BLaER1 (cell line): ENCODE results near the gene YIPF1.
A peak's percentile ranks its signal among the peaks of the same experiment; 100 is the strongest.

Experiments
- H3K27ac ChIP-seq: shearing (Covaris generic); formaldehyde crosslinking; 2 replicates; pipeline ENCODE4 v1.8.1; 2022
- H3K27me3 ChIP-seq: shearing (Covaris generic); formaldehyde crosslinking; 2 replicates; pipeline ENCODE4 v1.8.1; 2022
- H3K36me3 ChIP-seq: shearing (Covaris generic); formaldehyde crosslinking; 2 replicates; pipeline ENCODE4 v1.8.1; 2022
- H3K4me1 ChIP-seq: shearing (Covaris generic); formaldehyde crosslinking; 2 replicates; pipeline ENCODE4 v1.8.1; 2022
- H3K4me2 ChIP-seq: shearing (Covaris generic); formaldehyde crosslinking; 2 replicates; pipeline ENCODE4 v1.8.1; 2022
- H3K4me3 ChIP-seq: shearing (Covaris generic); formaldehyde crosslinking; 2 replicates; pipeline ENCODE4 v1.8.1; 2022
- H3K9ac ChIP-seq: shearing (Covaris generic); formaldehyde crosslinking; 2 replicates; pipeline ENCODE4 v1.8.1; 2022
- H3K9me3 ChIP-seq: shearing (Covaris generic); formaldehyde crosslinking; 2 replicates; pipeline ENCODE4 v1.8.1; 2022
- H4K20me1 ChIP-seq: shearing (Covaris generic); formaldehyde crosslinking; 2 replicates; pipeline ENCODE4 v1.8.1; 2022
- Cebpa-rat ChIP-seq: shearing (Covaris generic); IDR thresholded peaks from 2 replicates; pipeline ENCODE4 v1.8.1; 2022

Gene YIPF1

GRCh38 chr1:53850082-53850673 is 39.4 kb downstream of the YIPF1 start:
- Histone ChIP-seq H4K20me1 (no peaks in the 10 kb centered on the region), H3K4me3 (no peak overlapping the region), H3K4me2 (no peak overlapping the region), H3K27me3 (no peaks in the 10 kb centered on the region), H3K9me3 (peaks cover 13% of the 10 kb centered on the region), H3K36me3 (peaks cover 60% of the 10 kb centered on the region), H3K4me1 (peaks cover 9% of the 10 kb centered on the region; the same call in 1 of the 2 replicates), H3K9ac (no peak overlapping the region), H3K27ac (no peak overlapping the region)
- no peak for TF ChIP-seq Cebpa-rat

DNA sequence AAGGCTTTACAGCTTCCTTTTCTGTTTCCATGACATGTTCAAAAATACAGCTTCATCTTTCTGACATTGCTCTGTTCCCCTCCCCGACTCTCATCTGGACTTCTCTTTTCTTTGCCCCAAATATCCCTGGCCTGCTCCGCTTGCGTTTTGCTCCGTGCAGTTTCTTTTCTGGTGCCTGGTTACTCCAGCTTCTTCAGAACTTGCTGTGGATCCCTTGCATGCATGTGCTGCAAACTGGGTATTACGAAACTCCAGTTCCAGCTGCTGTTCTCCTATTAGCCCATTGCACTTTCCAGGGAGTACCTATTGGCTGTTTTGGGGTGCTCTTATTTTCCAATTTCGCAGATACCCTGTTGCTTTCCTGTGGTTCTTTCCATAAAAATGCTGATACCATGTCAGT is 41.6 kb downstream of the YIPF1 start:
- TF ChIP-seq Cebpa-rat = no peak; the same call in 1 of the 2 replicates
- Histone ChIP-seq H3K9ac (no peak overlapping the region), H3K4me1 (peaks cover 9% of the 10 kb centered on the region; the same call in 1 of the 2 replicates), H3K27me3 (no peaks in the 10 kb centered on the region), H3K9me3 (peaks cover 13% of the 10 kb centered on the region), H3K36me3 (peaks cover 38% of the 10 kb centered on the region), H3K27ac (no peak overlapping the region), H4K20me1 (no peaks in the 10 kb centered on the region), H3K4me3 (no peak overlapping the region), H3K4me2 (no peak overlapping the region)

DNA sequence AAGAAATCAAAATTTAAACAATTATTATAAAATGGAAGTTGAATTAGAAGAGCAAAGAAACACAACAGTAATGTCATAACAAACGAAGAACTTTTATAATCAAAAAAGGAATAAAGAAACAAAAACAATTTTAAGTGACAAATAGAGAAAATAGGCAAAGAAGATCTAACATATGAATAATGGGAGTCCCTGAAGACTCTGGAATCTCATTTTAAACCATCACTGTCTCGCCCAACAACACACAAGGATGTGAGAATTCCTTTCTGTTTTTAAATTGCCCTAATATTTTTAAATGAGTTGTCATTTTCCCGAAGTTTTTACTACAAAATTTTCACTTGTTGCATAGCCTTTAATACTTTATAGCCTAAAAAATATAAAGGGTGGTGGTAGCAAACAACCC is 47.2 kb downstream of the YIPF1 start:
- Histone ChIP-seq H3K27ac (no peak overlapping the region), H3K27me3 (no peaks in the 10 kb centered on the region), H3K36me3 (no peaks in the 10 kb centered on the region), H4K20me1 (no peaks in the 10 kb centered on the region), H3K4me2 (no peak overlapping the region), H3K9me3 (peaks cover 15% of the 10 kb centered on the region), H3K4me1 (peaks cover 16% of the 10 kb centered on the region), H3K4me3 (no peak overlapping the region), H3K9ac (no peak overlapping the region)
- no peak for TF ChIP-seq Cebpa-rat

- Histone ChIP-seq H3K4me1 (peaks cover 41% of the 10 kb centered on the region), H3K9ac (peak overlapping the region; percentile 99), H3K27me3 (no peaks in the 10 kb centered on the region), H3K4me3 (peak overlapping the region; percentile 91), H3K27ac (peak overlapping the region; percentile 99), H3K36me3 (0 out of 2 replicates have a peak, but pooled peaks cover 5% of the 10 kb centered on the region), H3K9me3 (peaks cover 15% of the 10 kb centered on the region), H4K20me1 (peaks cover 25% of the 10 kb centered on the region), H3K4me2 (peak overlapping the region; percentile 81)
- no peak for TF ChIP-seq Cebpa-rat
Observed at GRCh38 chr1:53838654-53838974, 51.0 kb downstream of the YIPF1 start.

DNA sequence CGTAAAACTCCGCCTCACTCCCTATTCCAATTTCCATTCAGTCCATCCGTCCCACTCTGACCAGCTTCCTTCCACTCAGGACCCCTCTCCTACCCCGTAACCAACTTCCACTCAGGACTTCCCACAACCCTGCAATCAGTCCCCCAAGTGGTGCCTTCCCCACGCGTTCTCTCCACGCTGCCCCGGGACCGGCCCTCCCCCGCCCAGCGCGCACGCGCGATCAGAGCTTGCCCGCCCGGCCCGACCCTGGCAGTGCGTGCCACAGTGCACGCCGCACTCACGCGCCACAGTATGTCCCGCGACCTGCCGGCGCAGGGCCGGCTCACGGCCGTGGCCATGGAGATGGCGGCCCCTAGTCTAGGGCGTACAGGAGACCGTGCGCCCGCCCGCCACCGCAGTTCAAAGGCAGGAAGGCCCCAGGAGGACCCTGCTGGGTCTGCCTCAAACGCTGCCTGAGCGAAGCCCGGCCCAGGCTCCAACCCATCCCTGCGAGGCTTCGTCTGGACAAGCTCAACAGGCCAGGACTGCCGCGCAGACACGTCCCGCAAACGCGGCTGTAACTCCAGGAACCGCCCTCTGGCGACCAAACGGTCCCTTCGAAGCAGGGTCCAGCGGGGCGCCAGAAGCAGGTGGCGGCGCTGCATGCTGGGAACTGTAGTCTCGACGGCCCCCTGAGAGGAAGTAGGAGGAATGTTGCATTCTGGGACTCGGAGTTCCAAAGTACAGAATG is 51.5 kb downstream of the YIPF1 start, which contains the start of gene NDC1:
TSS of gene NDC1 (minus strand) at position 373 of the 730 bp plus-strand sequence. CDS start at position 338, 35 bp downstream.
- Histone ChIP-seq H4K20me1 (peaks cover 31% of the 10 kb centered on the region), H3K27me3 (no peaks in the 10 kb centered on the region), H3K27ac (peak within 1 kb of the TSS; percentile 99), H3K4me2 (peak within 1 kb of the TSS; percentile 81), H3K4me3 (peak within 1 kb of the TSS; percentile 91), H3K4me1 (peaks cover 41% of the 10 kb centered on the region), H3K9me3 (peaks cover 15% of the 10 kb centered on the region), H3K36me3 (peaks cover 8% of the 10 kb centered on the region), H3K9ac (peak within 1 kb of the TSS; percentile 99)
- TF ChIP-seq Cebpa-rat = no peak

DNA sequence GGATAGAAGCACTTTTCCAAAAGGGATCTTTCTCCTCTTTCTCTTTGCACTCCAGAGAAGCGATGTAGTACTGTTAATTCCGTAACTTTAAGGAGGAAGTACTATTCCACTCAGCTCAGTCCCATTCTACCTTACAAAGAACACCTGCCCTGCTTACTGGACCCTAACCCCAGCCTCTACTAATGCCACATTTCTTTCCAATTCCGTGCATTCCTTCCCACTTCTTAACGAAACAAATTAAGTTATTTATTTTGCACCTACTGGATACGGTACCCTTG is 52.0 kb downstream of the YIPF1 start:
- no peaks in the 10 kb centered on the region for H3K27me3 ChIP-seq
- peak overlapping the region; percentile 99 for H3K9ac ChIP-seq
- H3K4me2 ChIP-seq = peak overlapping the region; percentile 81
- H3K36me3 ChIP-seq = peaks cover 13% of the 10 kb centered on the region
- peak overlapping the region; percentile 99 for H3K27ac ChIP-seq
- TF ChIP-seq Cebpa-rat = no peak
- peaks cover 41% of the 10 kb centered on the region for H3K4me1 ChIP-seq
- peaks cover 11% of the 10 kb centered on the region for H3K9me3 ChIP-seq
- peaks cover 36% of the 10 kb centered on the region for H4K20me1 ChIP-seq
- H3K4me3 ChIP-seq = peak overlapping the region; percentile 91

DNA sequence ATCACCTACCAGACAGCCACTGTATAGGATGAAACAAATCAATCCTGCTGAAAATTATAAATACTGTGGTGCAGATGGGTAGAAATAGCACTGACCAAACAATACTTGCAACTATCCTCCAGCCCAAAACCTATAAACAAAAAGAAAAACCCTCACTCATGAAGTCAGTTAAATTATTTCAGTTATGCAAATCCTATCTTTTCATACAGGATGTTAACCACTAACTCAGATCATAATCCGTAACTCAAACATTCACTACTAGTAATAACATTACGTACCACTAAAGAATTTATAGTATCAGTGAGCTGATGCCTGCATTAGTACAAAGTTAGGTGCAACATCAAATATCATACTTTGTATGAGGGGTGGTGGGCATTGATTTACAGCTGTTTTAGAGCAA is 54.1 kb downstream of the YIPF1 start:
- no peak for TF ChIP-seq Cebpa-rat
- Histone ChIP-seq H3K4me2 (peak overlapping the region; percentile 81), H3K27me3 (no peaks in the 10 kb centered on the region), H3K27ac (no peak overlapping the region), H3K36me3 (peaks cover 25% of the 10 kb centered on the region), H3K9me3 (no peaks in the 10 kb centered on the region), H3K4me1 (peaks cover 41% of the 10 kb centered on the region), H4K20me1 (peaks cover 37% of the 10 kb centered on the region), H3K9ac (0 out of 2 replicates have a peak overlapping the region, but pooled peaks have one; percentile 2), H3K4me3 (no peak overlapping the region)

DNA sequence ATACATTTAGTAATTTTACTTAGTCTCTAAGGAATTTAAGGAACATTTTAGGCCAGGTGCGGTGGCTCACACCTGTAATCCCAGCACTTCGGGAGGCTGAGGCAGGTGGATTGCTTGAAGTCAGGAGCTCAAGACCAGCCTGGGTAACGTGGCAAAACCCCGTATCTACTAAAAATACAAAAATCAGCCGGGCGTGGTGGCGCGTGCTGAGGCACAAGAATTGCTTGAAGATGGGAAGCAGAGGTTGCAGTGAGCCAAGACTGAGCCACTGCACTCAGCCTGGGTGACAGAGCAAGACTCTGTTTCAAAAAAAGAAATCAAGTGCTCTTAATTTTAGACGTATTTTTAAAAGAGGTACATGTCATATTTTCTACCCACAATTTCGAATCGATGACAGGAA is 54.8 kb downstream of the YIPF1 start:
- H3K4me3 ChIP-seq = no peak overlapping the region
- no peaks in the 10 kb centered on the region for H3K27me3 ChIP-seq
- H3K9ac ChIP-seq = peak overlapping the region; percentile 2; the same call in 1 of the 2 replicates
- no peaks in the 10 kb centered on the region for H3K9me3 ChIP-seq
- peak overlapping the region; percentile 81 for H3K4me2 ChIP-seq
- no peak overlapping the region for H3K27ac ChIP-seq
- H3K4me1 ChIP-seq = peaks cover 41% of the 10 kb centered on the region
- TF ChIP-seq Cebpa-rat = no peak
- H3K36me3 ChIP-seq = peaks cover 32% of the 10 kb centered on the region
- H4K20me1 ChIP-seq = peaks cover 37% of the 10 kb centered on the region

DNA sequence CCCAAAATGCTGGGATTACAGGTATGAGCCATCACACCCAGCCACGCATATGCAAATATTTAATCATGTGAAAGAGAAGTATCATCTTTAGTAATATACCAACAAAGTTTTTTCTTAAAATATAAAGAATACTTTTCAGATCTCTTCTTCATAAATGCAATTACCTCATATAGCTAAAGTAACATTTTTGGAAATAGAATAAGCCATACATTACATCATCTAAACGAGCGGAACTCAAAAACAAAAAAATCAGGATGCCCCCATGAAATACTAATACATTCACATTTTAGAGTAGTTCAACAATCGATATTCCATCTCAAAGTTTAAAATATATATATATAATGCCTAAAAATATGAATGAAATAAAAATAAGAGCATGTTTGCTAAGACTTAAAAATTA is 56.2 kb downstream of the YIPF1 start:
- no peak overlapping the region for H3K9ac ChIP-seq
- H3K36me3 ChIP-seq = peaks cover 45% of the 10 kb centered on the region
- H3K27ac ChIP-seq = no peak overlapping the region
- no peaks in the 10 kb centered on the region for H3K9me3 ChIP-seq
- no peak for TF ChIP-seq Cebpa-rat
- H3K4me3 ChIP-seq = no peak overlapping the region
- H3K4me1 ChIP-seq = peaks cover 34% of the 10 kb centered on the region
- no peak overlapping the region for H3K4me2 ChIP-seq
- no peaks in the 10 kb centered on the region for H3K27me3 ChIP-seq
- H4K20me1 ChIP-seq = peaks cover 37% of the 10 kb centered on the region

- H3K9ac ChIP-seq = no peak overlapping the region
Observed at GRCh38 chr1:53826367-53826766, 63.2 kb downstream of the YIPF1 start.

More at GRCh38 chr1:53826367-53826766, 63.2 kb downstream of the YIPF1 start:
- Histone ChIP-seq H4K20me1 (0 out of 2 replicates have a peak, but pooled peaks cover 23% of the 10 kb centered on the region), H3K4me2 (no peak overlapping the region), H3K27me3 (no peaks in the 10 kb centered on the region), H3K4me1 (no peaks in the 10 kb centered on the region), H3K4me3 (no peak overlapping the region), H3K27ac (no peak overlapping the region), H3K36me3 (peaks cover 98% of the 10 kb centered on the region), H3K9me3 (no peaks in the 10 kb centered on the region)
- TF ChIP-seq Cebpa-rat = no peak
